Erythroblast (primary cell): ENCODE results near the gene TESK2.
A peak's percentile ranks its signal among the peaks of the same experiment; 100 is the strongest.

ENCODE experiments used
- DNase-seq, 2 experiments: peaks; one replicate each; lab custom pipeline; 2025; lab: John Stamatoyannopoulos, UW
- GATA1 ChIP-seq: IDR thresholded peaks from 2 replicates; pipeline ENCODE4 v1.6.1; 2011; ENCODE audit warnings: low read depth, mild to moderate bottlenecking, control low read depth, low read length, moderate library complexity
- POLR2A ChIP-seq: IDR thresholded peaks from 2 replicates; pipeline ENCODE4 v1.6.1; 2011; ENCODE audit warnings: mild to moderate bottlenecking, low read length

The TESK2 gene

DNA sequence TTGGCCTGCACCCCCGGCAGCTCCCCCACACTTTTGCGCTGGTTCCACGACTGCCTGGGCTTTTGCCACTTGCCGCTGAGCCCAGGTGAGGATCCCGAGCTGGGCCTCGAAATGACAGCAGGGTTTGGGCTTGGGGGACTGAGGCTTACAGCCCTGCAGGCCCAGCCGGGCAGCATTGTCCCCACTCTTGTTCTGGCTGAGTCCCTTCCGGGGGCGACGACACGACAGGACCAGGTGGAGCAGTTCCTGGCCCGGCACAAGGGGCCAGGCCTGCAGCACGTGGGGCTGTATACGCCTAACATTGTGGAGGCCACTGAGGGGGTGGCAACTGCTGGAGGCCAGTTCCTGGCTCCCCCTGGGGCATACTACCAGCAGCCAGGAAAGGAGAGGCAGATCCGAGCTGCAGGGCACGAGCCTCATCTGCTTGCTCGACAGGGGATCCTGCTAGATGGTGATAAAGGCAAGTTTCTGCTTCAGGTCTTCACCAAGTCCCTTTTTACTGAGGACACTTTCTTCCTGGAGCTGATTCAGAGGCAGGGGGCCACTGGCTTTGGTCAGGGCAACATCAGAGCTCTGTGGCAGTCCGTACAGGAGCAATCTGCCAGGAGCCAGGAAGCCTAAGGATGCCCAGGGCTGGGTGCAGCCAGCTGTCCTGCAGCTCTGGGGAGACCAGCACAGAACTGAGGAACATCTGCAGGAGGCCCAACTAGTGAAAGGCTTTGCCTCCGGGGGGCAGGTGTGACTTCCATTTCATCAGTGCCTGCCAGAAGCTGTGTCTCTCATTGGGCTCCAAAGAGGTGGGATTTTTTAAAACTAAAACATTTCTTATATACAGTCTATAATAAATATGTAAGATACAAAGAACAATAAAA is 163.1 kb downstream of the TESK2 start:
- DNase-seq: peak; percentile 28 to 60
- TF ChIP-seq POLR2A: no peak
- TF ChIP-seq GATA1: no peak

GRCh38 chr1:45326627-45327623 is 164.0 kb downstream of the TESK2 start, which contains the start of gene HPDL:
Gene HPDL (plus strand): TSS chr1:45326895. CDS start chr1:45327149, 254 bp downstream.
- TF ChIP-seq GATA1 (no peak), POLR2A (peak; percentile 40)
- DNase-seq: peak; percentile 75 to 83

GRCh38 chr1:45325851-45326506 is 165.0 kb downstream of the TESK2 start:
- TF ChIP-seq POLR2A: no peak
- no peak for TF ChIP-seq GATA1
- no peak for DNase-seq

DNA sequence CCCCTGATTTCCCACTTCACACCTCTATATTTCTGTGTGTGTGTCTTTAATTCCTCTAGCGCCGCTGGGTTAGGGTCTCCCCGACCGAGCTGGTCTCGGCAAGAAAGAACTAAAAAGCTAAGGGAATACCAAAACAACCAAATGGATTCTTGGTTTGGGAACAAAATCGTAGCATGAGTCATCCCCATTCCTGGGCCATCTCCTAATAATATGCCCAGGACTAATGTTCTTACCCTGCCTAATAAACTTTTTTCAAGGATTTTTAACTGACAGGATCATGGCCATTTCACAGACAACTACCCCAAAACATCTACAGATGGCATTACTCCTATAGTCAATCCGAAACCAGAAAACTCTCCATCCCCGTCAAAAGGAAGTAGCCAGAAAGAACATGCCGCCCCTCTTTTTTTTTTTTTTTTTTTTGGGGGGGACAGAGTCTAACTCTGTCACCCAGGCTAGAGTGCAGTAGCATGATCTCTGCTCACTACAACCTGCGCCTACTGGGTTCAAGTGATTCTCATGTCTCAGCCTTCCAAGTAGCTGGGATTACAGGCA is 168.4 kb downstream of the TESK2 start:
- TF ChIP-seq GATA1: no peak
- TF ChIP-seq POLR2A: no peak
- no peak for DNase-seq

GRCh38 chr1:45321444-45321843 is 169.5 kb downstream of the TESK2 start:
- TF ChIP-seq GATA1 (no peak), POLR2A (no peak)
- DNase-seq: no peak

DNA sequence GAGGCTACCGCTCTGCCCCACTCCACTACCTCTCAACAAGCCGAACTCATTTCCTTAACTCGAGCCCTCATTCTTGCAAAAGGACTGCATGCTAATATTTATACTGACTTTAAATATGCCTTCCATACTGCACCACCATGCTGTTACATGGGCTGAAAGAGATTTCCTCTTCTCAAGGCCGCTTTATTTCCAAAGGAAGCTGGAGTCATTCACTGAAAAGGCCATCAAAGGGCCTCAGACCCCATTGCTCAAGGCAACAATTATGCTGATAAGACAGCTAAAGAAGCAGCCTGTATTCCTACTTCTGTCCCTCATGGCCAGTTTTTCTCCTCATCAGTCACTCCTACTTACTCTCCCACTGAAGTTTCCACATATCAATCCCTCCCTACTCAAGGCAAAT is 171.2 kb downstream of the TESK2 start:
- no peak for TF ChIP-seq GATA1
- DNase-seq: no peak

DNA sequence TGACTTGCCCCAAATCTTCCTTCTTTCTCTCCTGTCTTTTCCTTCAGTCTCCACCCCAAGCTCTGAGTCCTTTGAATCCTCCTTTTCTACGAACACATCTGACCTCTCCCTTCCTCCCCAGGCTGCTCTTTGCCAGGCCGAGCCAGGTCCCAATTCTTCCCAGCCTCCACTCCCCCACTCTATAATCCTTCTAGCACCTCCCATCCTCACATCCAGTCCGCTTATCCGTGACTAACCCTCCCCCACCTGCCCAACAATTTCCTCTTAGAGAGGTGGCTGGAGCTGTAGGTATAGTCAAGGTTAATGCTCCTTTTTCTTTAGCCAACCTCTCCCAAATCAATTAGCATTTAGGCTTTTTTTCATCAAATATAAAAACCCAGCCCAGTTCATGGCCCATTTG is 173.8 kb downstream of the TESK2 start:
- TF ChIP-seq POLR2A (no peak), GATA1 (no peak)

GRCh38 chr1:45314266-45314665 is 176.7 kb downstream of the TESK2 start:
- DNase-seq: no peak
- TF ChIP-seq GATA1: no peak
- no peak for TF ChIP-seq POLR2A

More for the DNA sequence above, 173.8 kb downstream of the TESK2 start:
- no peak for DNase-seq

DNA sequence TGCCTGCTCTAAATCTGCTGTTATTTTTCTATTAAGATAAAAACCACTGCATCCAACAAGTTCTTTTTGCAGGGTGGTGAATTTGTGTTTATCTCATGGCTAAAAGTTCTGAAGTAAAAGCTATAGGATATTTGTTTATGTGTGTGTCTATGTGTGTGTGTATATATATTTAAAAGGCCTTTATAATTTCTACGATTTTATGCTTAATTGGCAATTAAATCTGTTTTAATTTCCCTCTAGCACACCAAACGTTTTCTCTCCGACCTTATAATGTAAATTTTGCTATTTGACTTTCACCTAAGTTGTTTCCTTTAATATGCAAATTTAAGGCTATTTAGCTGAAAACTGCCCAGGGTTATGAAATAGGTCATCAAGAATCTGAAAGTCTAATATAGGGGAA is 184.1 kb downstream of the TESK2 start:
- TF ChIP-seq POLR2A (no peak), GATA1 (no peak)
- DNase-seq: no peak

- DNase-seq: no peak
- TF ChIP-seq POLR2A: no peak
- no peak for TF ChIP-seq GATA1
Observed at GRCh38 chr1:45306319-45306718, 184.6 kb downstream of the TESK2 start.

GRCh38 chr1:45305231-45305630 is 185.7 kb downstream of the TESK2 start:
- TF ChIP-seq POLR2A: no peak
- no peak for TF ChIP-seq GATA1
- DNase-seq: no peak

DNA sequence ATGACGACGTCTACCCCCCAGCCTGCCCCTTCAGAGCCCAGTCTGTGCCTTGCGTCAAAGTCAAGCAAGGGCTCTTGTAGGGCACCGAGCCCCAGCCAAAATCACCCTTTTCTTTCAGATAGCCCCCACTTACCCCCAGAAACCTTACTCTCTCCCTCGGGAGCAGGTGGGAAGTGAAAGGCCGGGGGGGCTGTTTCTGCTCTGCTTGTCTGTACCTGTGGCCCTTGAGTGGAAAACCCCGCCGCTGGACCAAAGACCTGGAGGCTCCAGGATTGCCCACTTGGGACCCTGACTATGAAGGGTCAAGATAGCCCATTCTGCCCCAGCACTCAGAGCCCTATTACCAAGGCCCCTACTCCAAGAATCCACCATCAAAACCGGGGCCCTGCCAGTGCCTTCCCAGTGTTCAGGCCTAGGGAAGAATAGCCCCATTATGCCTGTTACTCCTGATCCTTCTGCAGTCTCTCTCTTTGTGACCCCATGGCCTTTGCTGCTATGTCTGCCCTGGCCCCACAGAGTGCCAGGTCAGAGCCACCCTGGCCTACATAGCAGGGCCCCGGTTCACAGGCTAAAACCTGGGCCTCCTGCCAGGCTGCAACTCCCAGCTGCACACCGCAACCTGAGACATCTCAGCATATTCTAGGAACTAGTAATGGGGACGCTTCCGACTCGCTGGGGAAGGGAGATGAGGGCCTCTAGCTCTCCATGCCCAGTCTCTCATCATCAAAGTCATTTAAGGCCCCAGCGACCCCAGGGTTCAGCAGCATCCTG is 186.5 kb downstream of the TESK2 start:
- DNase-seq: peak; percentile 20 to 27
- TF ChIP-seq GATA1: no peak
- no peak for TF ChIP-seq POLR2A
